PC-3 (cell line): ENCODE measurements around the gene PRPF31.

ENCODE experiments used
- CTCF ChIP-seq: fragments of 300-600 bp; sonication (generic); conservative IDR thresholded peaks from 2 replicates; pipeline ENCODE4 v1.5.1; 2017; ENCODE audit warnings: antibody characterized with exemption, low read depth, mild to moderate bottlenecking, low read length
- EZH2 ChIP-seq: fragments of 300-600 bp; sonication (generic); IDR thresholded peaks from one replicate; pipeline ENCODE4 v1.6.1; 2017; ENCODE audit warnings: antibody characterized with exemption, mild to moderate bottlenecking, low read length; ENCODE audit not compliant: unreplicated experiment

DNA sequence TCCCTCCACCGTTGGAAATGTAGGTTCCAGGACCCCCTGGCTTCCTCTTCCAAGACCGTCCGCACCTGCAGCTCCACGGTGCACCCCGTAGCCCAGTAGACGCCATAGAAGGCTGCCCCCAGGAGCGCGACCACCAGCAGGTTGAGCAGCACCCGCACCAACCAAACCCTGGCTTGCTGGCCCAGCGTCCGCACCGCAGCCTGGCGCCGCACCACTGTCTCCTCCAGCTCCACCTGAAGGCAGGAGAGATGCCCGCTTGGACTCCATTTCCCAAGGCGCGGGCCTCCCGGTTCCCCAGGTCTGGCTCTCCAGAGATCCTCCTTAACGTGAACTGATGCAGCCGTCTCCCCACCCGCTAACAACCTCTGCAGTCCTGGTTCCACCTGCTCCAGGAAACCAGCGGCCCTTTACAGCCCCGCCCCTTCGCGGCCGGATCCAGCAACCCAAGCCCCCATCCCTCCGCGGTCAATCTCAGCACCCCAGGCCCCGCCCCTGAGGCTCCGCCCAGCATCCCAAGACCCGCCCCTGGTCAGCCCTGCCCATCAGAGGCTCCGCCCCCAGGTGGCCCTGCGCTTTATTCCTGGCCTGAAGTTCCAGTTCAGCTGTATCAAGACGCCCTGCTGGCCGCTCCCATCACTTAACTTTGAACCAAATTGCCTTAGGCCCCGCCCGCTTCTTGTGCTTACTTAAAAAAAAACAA lies 49.0 kb downstream of the PRPF31 start:
- no peak for TF ChIP-seq CTCF
- TF ChIP-seq EZH2 = no peak
